Occipital lobe (tissue), 3 donors: Measurements from ENCODE around the gene OR2A2. TPM values are rescaled to one million over a fixed set of nuclear protein-coding genes. Genes with fewer than 3 reads are reported as not detected.

Experiments used
- DNase-seq: peaks from one replicate; lab custom pipeline; 2025; lab: John Stamatoyannopoulos, UW
- small RNA-seq: library from RNA; depleted of rRNA; stranded (forward); fragments of <200 nt; gene quantifications from one replicate; pipeline ENCODE3, GENCODE V24; 2014
- total RNA-seq: library from RNA; depleted of rRNA; stranded (reverse); fragments of >200 nt; gene quantifications from one replicate; pipeline ENCODE4 v1.2.3, GENCODE V29; 2014

The OR2A2 gene
- total RNA-seq, 1 donor from 2014 or later, result not detected

- no peak for DNase-seq
Measured at GRCh38 chr7:144137501-144137900, 28.1 kb downstream of the OR2A2 start.

GRCh38 chr7:144142187-144142586 lies 32.8 kb downstream of the OR2A2 start:
- DNase-seq, result no peak

- DNase-seq, result no peak
Measured at GRCh38 chr7:144144426-144144825, 35.0 kb downstream of the OR2A2 start.

- no peak for DNase-seq
Measured at GRCh38 chr7:144148224-144148827, 38.9 kb downstream of the OR2A2 start.

GRCh38 chr7:144158861-144159260 lies 49.5 kb downstream of the OR2A2 start:
- DNase-seq, result no peak

Small RNAs within 50 kb of the gene (small RNA-seq; reads per million reads assigned to genes)
- not detected for gene OR2A41P

Other genes with a start within 250 kb of the OR2A2 start
- 178 TPM for gene TCAF1, start 207.4 kb upstream of the OR2A2 start, total RNA-seq
- not detected for gene OR2F2, start 174.3 kb upstream of the OR2A2 start, total RNA-seq
- gene OR2F1, start 154.7 kb upstream of the OR2A2 start, total RNA-seq, result not detected
- not detected for gene OR6B1, start 109.3 kb upstream of the OR2A2 start, total RNA-seq
- not detected for gene OR2A5, start 60.6 kb upstream of the OR2A2 start, total RNA-seq
- not detected for gene OR2A25, start 39.8 kb upstream of the OR2A2 start, total RNA-seq
- gene OR2A12, start 23.3 kb upstream of the OR2A2 start, total RNA-seq, result not detected
- gene OR2A14, start 13.6 kb downstream of the OR2A2 start, total RNA-seq, result not detected
- gene CTAGE4, start 73.9 kb downstream of the OR2A2 start, total RNA-seq, result 0.31 TPM
- 0.78 TPM for gene ARHGEF35, start 86.2 kb downstream of the OR2A2 start, total RNA-seq
- not detected for gene OR2A42, start 130.0 kb downstream of the OR2A2 start, total RNA-seq
- gene OR2A7, start 155.2 kb downstream of the OR2A2 start, total RNA-seq, result not detected
- gene CTAGE8, start 159.7 kb downstream of the OR2A2 start, total RNA-seq, result not detected
- gene OR2A1, start 202.8 kb downstream of the OR2A2 start, total RNA-seq, result not detected
- gene ARHGEF5, start 245.8 kb downstream of the OR2A2 start, total RNA-seq, result 1.4 TPM